ENCODE results near the gene ZCCHC4. TPM values are rescaled to one million over a fixed set of nuclear protein-coding genes. Genes with fewer than 3 reads are reported as not detected.

The ZCCHC4 gene
- total and polyA plus RNA-seq, 2 of the 8 experiments (the other 6 are each of a cell fraction or from before 2014, with no cell fraction given) = 9.8 to 12.5 TPM

GRCh38 chr4:25301471-25301870, 11.1 kb upstream of the ZCCHC4 start (continued):
- no peak for TF ChIP-seq TCF12 (IDR thresholded peaks at IDR 0.05; ENCODE audit: low read depth, low read length)
- TF ChIP-seq TAF1 (IDR thresholded peaks at IDR 0.05; ENCODE audit: low read depth, low read length) = no peak
- TF ChIP-seq SUZ12 (IDR thresholded peaks at IDR 0.05; ENCODE audit: low read length) = no peak
- TF ChIP-seq POLR2AphosphoS5 (IDR thresholded peaks at IDR 0.05; ENCODE audit: low read depth, low read length) = no peak
- TF ChIP-seq CBX5 (IDR thresholded peaks at IDR 0.05; ENCODE audit: low read depth, low read length) = no peak
